Measurements from ENCODE around the gene TNNI3. TPM values are rescaled to one million over a fixed set of nuclear protein-coding genes. Genes with fewer than 3 reads are reported as not detected.

TNNI3 gene
- polyA plus RNA-seq, 1 of the 3 experiments (the other 2 are of a cell fraction): 11.4 TPM

DNA sequence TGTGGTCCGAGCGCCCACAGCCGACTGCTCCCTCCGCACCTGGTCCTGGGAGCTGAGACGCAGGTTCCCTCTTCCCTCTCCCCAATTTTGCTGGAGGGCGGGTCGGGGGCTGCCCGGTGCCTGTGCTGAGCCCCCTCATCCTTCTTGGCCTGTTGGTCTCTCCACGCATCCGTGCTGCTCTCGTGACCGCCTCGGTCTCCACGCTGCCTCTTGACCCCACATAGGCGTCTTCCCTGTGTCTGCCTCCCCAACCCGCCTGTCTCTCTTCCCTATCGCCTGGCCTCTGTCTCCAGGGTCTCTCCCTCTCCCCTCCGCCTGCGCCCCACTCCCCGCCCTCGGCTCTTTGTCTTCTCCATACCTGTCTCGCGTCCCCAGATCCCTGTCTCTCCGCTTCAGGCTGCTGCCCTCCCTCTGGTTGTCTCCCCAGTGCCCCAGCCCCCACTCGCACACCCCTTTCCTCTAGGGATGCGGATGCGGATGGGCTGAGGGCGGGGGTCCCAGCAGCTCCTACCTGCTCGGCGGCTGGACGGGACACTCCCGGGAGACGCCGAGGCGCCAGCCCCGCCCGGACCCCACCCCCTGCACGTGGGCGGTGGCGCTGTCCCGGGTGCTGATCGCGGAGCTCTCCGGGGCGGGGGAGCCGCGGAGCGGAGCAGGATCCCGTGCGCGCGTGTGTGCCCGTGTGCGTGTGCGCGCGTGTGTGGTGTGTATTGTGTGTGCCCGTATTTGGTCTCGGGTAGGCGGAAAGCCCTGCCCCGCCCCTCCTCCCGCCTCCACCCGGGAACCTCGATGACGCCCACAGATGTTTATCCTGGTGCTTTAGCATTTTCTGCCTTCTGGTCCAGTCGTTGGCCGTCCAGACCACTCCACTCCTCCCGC lies 22.3 kb upstream of the TNNI3 start, which contains the start of gene SYT5:
SYT5 (minus strand) TSS at position 684 of the 879 bp plus-strand sequence. CDS start 1,248 bp downstream, outside the sequence.
- Histone ChIP-seq H3K9me2 (no peaks in the 10 kb centered on the region), H3F3A (replicated peaks; ENCODE audit: insufficient read depth) (no peaks in the 10 kb centered on the region), H3K4me2 (peak within 1 kb of the TSS; percentile 83), H3K27ac (ENCODE audit: low read depth in 2 of 2, low read length in 1 of 2) (peak within 1 kb of the TSS in 1 of 2 experiments; percentile 77; a peak in 1 of 4 replicates), H3K79me2 (ENCODE audit: insufficient read depth) (no peaks in the 10 kb centered on the region), H3K4me3 (ENCODE audit: low read depth in 2 of 2, low read length in 1 of 2) (peak within 1 kb of the TSS; percentile 54 to 56), H3K4me1 (ENCODE audit: control insufficient read depth in 1 of 2, insufficient read depth in 2 of 2, low read depth in 1 of 2, low read length in 1 of 2) (peaks cover 0 to 6% of the 10 kb centered on the region in 2 experiments; a peak in 1 of 4 replicates), H3K9me3 (no peaks in the 10 kb centered on the region), H3K9ac (peak within 1 kb of the TSS; percentile 53; the same call in 1 of the 2 replicates), H3K27me3 (ENCODE audit: insufficient read depth) (peaks cover 29% of the 10 kb centered on the region), H4K20me1 (ENCODE audit: insufficient read depth) (no peaks in the 10 kb centered on the region), H2AFZ (ENCODE audit: low read depth) (0 out of 2 replicates have a peak within 1 kb of the TSS, but pooled peaks have one; percentile 57), H3K36me3 (replicated peaks in 1 of 2; ENCODE audit: control insufficient read depth in 1 of 2, insufficient read depth in 2 of 2, low read length in 1 of 2) (no peaks in the 10 kb centered on the region)
- DNase-seq: peak; percentile 86
- TF ChIP-seq MAX (IDR thresholded peaks at IDR 0.05; ENCODE audit: low read depth): peak; percentile 95
- peak; percentile 88 for TF ChIP-seq SIN3A (IDR thresholded peaks at IDR 0.05; ENCODE audit: borderline replicate concordance, low read depth, low read length)
- TF ChIP-seq ZBTB33 (IDR thresholded peaks at IDR 0.05; ENCODE audit: borderline replicate concordance, low read depth): no peak
- no peak for TF ChIP-seq FOSL2 (IDR thresholded peaks at IDR 0.05; ENCODE audit: borderline replicate concordance, low read depth)
- TF ChIP-seq GATA2 (CRISPR knock-in tag; IDR thresholded peaks at IDR 0.05): peak; percentile 58
- TF ChIP-seq, protein P1, sequence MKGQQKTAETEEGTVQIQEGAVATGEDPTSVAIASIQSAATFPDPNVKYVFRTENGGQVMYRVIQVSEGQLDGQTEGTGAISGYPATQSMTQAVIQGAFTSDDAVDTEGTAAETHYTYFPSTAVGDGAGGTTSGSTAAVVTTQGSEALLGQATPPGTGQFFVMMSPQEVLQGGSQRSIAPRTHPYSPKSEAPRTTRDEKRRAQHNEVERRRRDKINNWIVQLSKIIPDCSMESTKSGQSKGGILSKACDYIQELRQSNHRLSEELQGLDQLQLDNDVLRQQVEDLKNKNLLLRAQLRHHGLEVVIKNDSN (IDR thresholded peaks at IDR 0.05; ENCODE audit: borderline replicate concordance, low read depth): peak; percentile 78
- no peak for TF ChIP-seq USF2 (IDR thresholded peaks at IDR 0.05; ENCODE audit: borderline replicate concordance, low read depth, low read length)
- no peak for TF ChIP-seq IRF3 (IDR thresholded peaks at IDR 0.05; ENCODE audit: low read depth, low read length)
- peak; percentile 99 for TF ChIP-seq REST (IDR thresholded peaks at IDR 0.05; ENCODE audit: low read depth, low read length)
- TF ChIP-seq RFX5 (IDR thresholded peaks at IDR 0.05; ENCODE audit: low read length): no peak
- no peak for TF ChIP-seq TAF1 (IDR thresholded peaks at IDR 0.05; ENCODE audit: borderline replicate concordance, low read depth, low read length)
- no peak for TF ChIP-seq TEAD4 (IDR thresholded peaks at IDR 0.05; ENCODE audit: borderline replicate concordance, insufficient read depth)
- no peak for TF ChIP-seq FOXJ3 (CRISPR knock-in tag; IDR thresholded peaks at IDR 0.05)
- TF ChIP-seq GABPA (IDR thresholded peaks at IDR 0.05; ENCODE audit: low read depth): no peak
- no peak for TF ChIP-seq JUND (IDR thresholded peaks at IDR 0.05)
- no peak for TF ChIP-seq RCOR1 (IDR thresholded peaks at IDR 0.05; ENCODE audit: low read length)
- TF ChIP-seq MXI1 (IDR thresholded peaks at IDR 0.05; ENCODE audit: low read depth, low read length): peak; percentile 90
- no peak for TF ChIP-seq MEF2A (IDR thresholded peaks at IDR 0.05; ENCODE audit: borderline replicate concordance, low read depth)
- TF ChIP-seq SMC3 (IDR thresholded peaks at IDR 0.05; ENCODE audit: low read depth, low read length): no peak
- TF ChIP-seq, protein P2, sequence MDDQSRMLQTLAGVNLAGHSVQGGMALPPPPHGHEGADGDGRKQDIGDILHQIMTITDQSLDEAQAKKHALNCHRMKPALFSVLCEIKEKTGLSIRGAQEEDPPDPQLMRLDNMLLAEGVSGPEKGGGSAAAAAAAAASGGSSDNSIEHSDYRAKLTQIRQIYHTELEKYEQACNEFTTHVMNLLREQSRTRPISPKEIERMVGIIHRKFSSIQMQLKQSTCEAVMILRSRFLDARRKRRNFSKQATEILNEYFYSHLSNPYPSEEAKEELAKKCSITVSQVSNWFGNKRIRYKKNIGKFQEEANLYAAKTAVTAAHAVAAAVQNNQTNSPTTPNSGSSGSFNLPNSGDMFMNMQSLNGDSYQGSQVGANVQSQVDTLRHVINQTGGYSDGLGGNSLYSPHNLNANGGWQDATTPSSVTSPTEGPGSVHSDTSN (IDR thresholded peaks at IDR 0.05): no peak
- ChIA-PET POLR2A (interaction anchor here (0.6 to 3.5 kb wide), 8 partner anchors 27 to 228 kb away, joined by 3 to 14 read pairs (median 4); partner anchors contain the start of genes BRSK1, PPP6R1, TMEM86B and UBE2S), CTCF (interaction anchor here (0.6 to 2.4 kb wide), 8 partner anchors 8 to 43 kb away, joined by 3 to 6 read pairs (median 4); partner anchors contain the start of gene DNAAF3)
- under 1% methylated on average over 28 of the region's 68 CpGs for WGBS (ENCODE audit: low lambda C conversion rate)

All from SK-N-SH (cell line).